PC-9 (cell line): ENCODE data around the gene SGO1. TPM values are rescaled to one million over a fixed set of nuclear protein-coding genes. Genes with fewer than 3 reads are reported as not detected.

ENCODE experiments used
- BruUV-seq: library from RNA; stranded (reverse); fragments of 400-500 nt; replicated peaks from 2 replicates; lab custom pipeline; 2021; lab: Mats Ljungman, UMichigan
- CTCF ChIA-PET: fragments of 300-600 bp; sonication (Branson Sonifier 250); formaldehyde crosslinking; loops from one replicate; lab custom pipeline; 2022; ENCODE audit warnings: antibody characterized with exemption; lab: Charles Lee
- POLR2A ChIA-PET: fragments of 300-600 bp; sonication (Branson Sonifier 250); formaldehyde crosslinking; loops from one replicate; lab custom pipeline; 2022; ENCODE audit warnings: antibody characterized with exemption; ENCODE audit not compliant: unreplicated experiment; lab: Charles Lee
- DNase-seq, 2 experiments: peaks; one replicate each; pipeline versions ENCODE4 v3.0.0 to v3.0.0-alpha.2; 2015 to 2022; ENCODE audit warnings: mixed read lengths in 1 of 2
- H2AFZ ChIP-seq: fragments of 200-600 bp; sonication (generic); 2 replicates; pipeline ENCODE4 v1.8.1; 2017; ENCODE audit warnings: antibody characterized with exemption
- H3F3A ChIP-seq: fragments of 200-600 bp; sonication (generic); 2 replicates; pipeline ENCODE4 v1.8.1; 2017; ENCODE audit warnings: antibody characterized with exemption, mild to moderate bottlenecking, low read depth; ENCODE audit not compliant: insufficient read depth
- H3K27ac ChIP-seq: fragments of 200-600 bp; sonication (generic); 2 replicates; pipeline ENCODE4 v1.6.1; 2016; ENCODE audit warnings: mixed run types
- H3K27me3 ChIP-seq: fragments of 200-600 bp; sonication (generic); 2 replicates; pipeline ENCODE4 v1.6.1; 2016; ENCODE audit warnings: low read depth, mixed run types; ENCODE audit not compliant: insufficient read depth
- H3K36me3 ChIP-seq: fragments of 200-600 bp; sonication (generic); 2 replicates; pipeline ENCODE4 v1.6.1; 2016; ENCODE audit warnings: low read depth, mixed run types
- H3K4me1 ChIP-seq: fragments of 200-600 bp; sonication (generic); replicated peaks from 2 replicates; pipeline ENCODE4 v1.6.1; 2016; ENCODE audit warnings: mixed run types; ENCODE audit not compliant: insufficient read depth
- H3K4me2 ChIP-seq: fragments of 200-600 bp; sonication (generic); 2 replicates; pipeline ENCODE4 v1.6.1; 2017; ENCODE audit warnings: mixed run types
- H3K4me3 ChIP-seq: fragments of 200-600 bp; sonication (generic); 2 replicates; pipeline ENCODE4 v1.6.1; 2016; ENCODE audit warnings: mixed run types
- H3K79me2 ChIP-seq: fragments of 200-600 bp; sonication (generic); 2 replicates; pipeline ENCODE4 v1.6.1; 2017; ENCODE audit warnings: low read depth, mixed run types
- H3K9me2 ChIP-seq: fragments of 200-600 bp; sonication (generic); 2 replicates; pipeline ENCODE4 v1.8.1; 2017; ENCODE audit warnings: mild to moderate bottlenecking; ENCODE audit not compliant: insufficient read depth
- H3K9me3 ChIP-seq: fragments of 200-600 bp; sonication (generic); 2 replicates; pipeline ENCODE4 v1.8.1; 2016; ENCODE audit warnings: low read depth; ENCODE audit not compliant: insufficient read depth
- H4K20me1 ChIP-seq: fragments of 200-600 bp; sonication (generic); 2 replicates; pipeline ENCODE4 v1.8.1; 2017; ENCODE audit not compliant: insufficient read depth
- CTCF ChIP-seq: fragments of 200-600 bp; sonication (generic); conservative IDR thresholded peaks from 2 replicates; pipeline ENCODE4 v1.6.1; 2017; ENCODE audit warnings: mixed run types, antibody characterized with exemption, mild to moderate bottlenecking, moderate library complexity
- EZH2 ChIP-seq: fragments of 200-600 bp; sonication (generic); IDR thresholded peaks from 2 replicates; pipeline ENCODE4 v1.8.0; 2017; ENCODE audit warnings: antibody characterized with exemption, low read depth
- intact Hi-C: fragments of 100-400 bp; cut with micrococcal nuclease; formaldehyde crosslinking; loops from one replicate; pipeline ENCODE4 v1.10.0; 2022; ENCODE audit not compliant: unreplicated experiment
- total RNA-seq: library from RNA; stranded (reverse); gene quantifications from 2 replicates; pipeline ENCODE4 v1.2.3, GENCODE V29; 2021

Gene SGO1
- total RNA-seq, 1 experiment from 2014 or later = 26.3 TPM

GRCh38 chr3:20142517-20142916 is 43.5 kb downstream of the SGO1 start:
- Histone ChIP-seq H3K27me3 (no peaks in the 10 kb centered on the region), H3K4me3 (no peak overlapping the region), H3F3A (no peaks in the 10 kb centered on the region), H3K4me1 (no peaks in the 10 kb centered on the region), H3K36me3 (no peaks in the 10 kb centered on the region), H3K4me2 (no peak overlapping the region), H3K79me2 (no peaks in the 10 kb centered on the region), H4K20me1 (no peaks in the 10 kb centered on the region), H3K9me2 (no peaks in the 10 kb centered on the region), H3K27ac (no peak overlapping the region), H3K9me3 (no peaks in the 10 kb centered on the region; the same call in 1 of the 2 replicates), H2AFZ (no peak overlapping the region)
- no peak for DNase-seq
- no TSS peak for BruUV-seq
- no peak for TF ChIP-seq EZH2
- no peak for TF ChIP-seq CTCF
- POLR2A ChIA-PET = no interaction called here
- intact Hi-C loops = no loop called here
- CTCF ChIA-PET = no interaction called here

GRCh38 chr3:20141851-20142250 is 44.2 kb downstream of the SGO1 start:
- ChIA-PET CTCF (no interaction called here), POLR2A (no interaction called here)
- Histone ChIP-seq H3K9me3 (no peaks in the 10 kb centered on the region; the same call in 1 of the 2 replicates), H3F3A (no peaks in the 10 kb centered on the region), H3K4me1 (no peaks in the 10 kb centered on the region), H3K9me2 (no peaks in the 10 kb centered on the region), H3K4me3 (no peak overlapping the region), H2AFZ (no peak overlapping the region), H3K27ac (no peak overlapping the region), H3K27me3 (no peaks in the 10 kb centered on the region), H3K36me3 (no peaks in the 10 kb centered on the region), H3K79me2 (no peaks in the 10 kb centered on the region), H4K20me1 (no peaks in the 10 kb centered on the region), H3K4me2 (no peak overlapping the region)
- TF ChIP-seq EZH2 = no peak
- no TSS peak for BruUV-seq
- DNase-seq = no peak
- intact Hi-C loops = no loop called here

GRCh38 chr3:20141316-20141715 is 44.7 kb downstream of the SGO1 start:
- Histone ChIP-seq H3F3A (no peaks in the 10 kb centered on the region), H3K9me2 (no peaks in the 10 kb centered on the region), H3K36me3 (no peaks in the 10 kb centered on the region), H3K27me3 (no peaks in the 10 kb centered on the region), H3K4me1 (no peaks in the 10 kb centered on the region), H3K4me2 (no peak overlapping the region), H3K9me3 (no peaks in the 10 kb centered on the region; the same call in 1 of the 2 replicates), H2AFZ (no peak overlapping the region), H4K20me1 (no peaks in the 10 kb centered on the region), H3K4me3 (no peak overlapping the region), H3K79me2 (no peaks in the 10 kb centered on the region), H3K27ac (no peak overlapping the region)
- POLR2A ChIA-PET = no interaction called here
- no peak for DNase-seq
- TF ChIP-seq EZH2 (no peak), CTCF (no peak)
- CTCF ChIA-PET = no interaction called here
- intact Hi-C loops = no loop called here
- BruUV-seq = no TSS peak

GRCh38 chr3:20140881-20141280 is 45.1 kb downstream of the SGO1 start:
- Histone ChIP-seq H3K9me2 (no peaks in the 10 kb centered on the region), H3F3A (no peaks in the 10 kb centered on the region), H3K4me1 (no peaks in the 10 kb centered on the region), H3K27me3 (no peaks in the 10 kb centered on the region), H2AFZ (no peak overlapping the region), H3K9me3 (no peaks in the 10 kb centered on the region), H3K36me3 (no peaks in the 10 kb centered on the region), H3K27ac (no peak overlapping the region), H3K4me2 (no peak overlapping the region), H3K79me2 (no peaks in the 10 kb centered on the region), H3K4me3 (no peak overlapping the region), H4K20me1 (no peaks in the 10 kb centered on the region)
- no peak for DNase-seq
- TF ChIP-seq EZH2 = no peak
- TF ChIP-seq CTCF = no peak
- no TSS peak for BruUV-seq
- CTCF ChIA-PET = no interaction called here
- intact Hi-C loops = no loop called here
- POLR2A ChIA-PET = no interaction called here
